ENCODE results near the gene NLRP10. TPM values are rescaled to one million over a fixed set of nuclear protein-coding genes. Genes with fewer than 3 reads are reported as not detected.
A peak's percentile ranks its signal among the peaks of the same experiment; 100 is the strongest.
"Not testable (repeated sequence)": the region's sequence is repeated elsewhere in the genome, so short reads cannot be mapped to it uniquely, and the experiment has no call there.

The NLRP10 gene
- total RNA-seq, 2 experiments from 2014 or later, result not detected

DNA sequence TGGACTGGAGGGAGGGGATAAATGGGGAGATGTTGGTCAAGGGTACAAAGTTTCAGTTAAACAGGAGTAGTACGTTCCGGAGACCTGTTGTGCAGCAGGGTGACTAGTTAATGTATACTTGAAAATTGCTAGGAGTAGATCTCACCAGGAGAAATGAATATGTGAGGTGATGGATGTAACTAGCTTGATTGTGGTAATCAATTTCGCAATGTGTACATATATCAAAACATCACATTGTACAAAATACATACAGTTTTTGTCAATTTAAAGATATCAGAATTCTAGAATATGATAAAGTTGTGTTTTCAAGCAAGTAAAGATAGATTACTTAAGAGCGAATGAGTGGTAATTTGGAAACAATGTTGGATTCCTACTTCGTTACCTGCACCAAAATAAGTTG is 35.1 kb upstream of the NLRP10 start:
- CTCF ChIA-PET, result interaction anchor here (1.2 kb wide), 1 partner anchor 95 kb away, joined by 3 read pairs; no protein-coding TSS in a partner anchor
- H3K4me1 Mint-ChIP-seq (ENCODE audit: low read depth), result no peaks in the 10 kb centered on the region
- H3K27me3 Mint-ChIP-seq (ENCODE audit: low read depth), result no peaks in the 10 kb centered on the region
- H3K27ac Mint-ChIP-seq, result no peak overlapping the region
- H3K4me3 Mint-ChIP-seq, result no peak overlapping the region
- no peak for DNase-seq
- intact Hi-C loops (cut with micrococcal nuclease), result no loop called here
- no peaks in the 10 kb centered on the region for H3K9me3 Mint-ChIP-seq
- peaks cover 34% of the 10 kb centered on the region for H3K36me3 Mint-ChIP-seq (ENCODE audit: low read depth)

DNA sequence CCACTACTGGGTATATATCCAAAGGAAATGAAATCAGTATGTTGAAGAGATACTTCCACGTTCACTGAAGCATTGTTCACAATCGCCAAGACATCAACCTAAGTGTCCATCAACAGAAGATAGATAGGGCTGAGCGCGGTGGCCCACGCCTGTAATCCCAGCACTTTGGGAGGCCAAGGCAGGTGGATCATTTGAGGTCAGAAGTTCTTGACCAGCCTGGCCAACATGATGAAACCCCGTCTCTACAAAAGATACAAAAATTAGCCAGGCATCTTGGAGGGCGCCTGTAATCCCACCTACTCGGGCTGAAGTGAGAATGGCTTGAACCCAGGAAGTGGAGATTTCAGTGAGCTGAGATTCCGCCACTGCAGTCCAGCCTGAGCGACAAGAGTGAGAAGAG is 34.5 kb upstream of the NLRP10 start:
- Mint-ChIP-seq H3K4me3 (no peak overlapping the region), H3K27ac (no peak overlapping the region), H3K4me1 (ENCODE audit: low read depth) (no peaks in the 10 kb centered on the region), H3K9me3 (no peaks in the 10 kb centered on the region), H3K27me3 (ENCODE audit: low read depth) (no peaks in the 10 kb centered on the region), H3K36me3 (ENCODE audit: low read depth) (peaks cover 39% of the 10 kb centered on the region)
- no peak for DNase-seq
- intact Hi-C loops (cut with micrococcal nuclease), result no loop called here
- CTCF ChIA-PET, result interaction anchor here (1.2 kb wide), 1 partner anchor 96 kb away, joined by 3 read pairs; no protein-coding TSS in a partner anchor

GRCh38 chr11:7994581-7995278 is 29.5 kb upstream of the NLRP10 start:
- no peaks in the 10 kb centered on the region for H3K27me3 Mint-ChIP-seq (ENCODE audit: low read depth)
- DNase-seq, result no peak
- intact Hi-C loops (cut with micrococcal nuclease), result no loop called here
- H3K9me3 Mint-ChIP-seq, result no peaks in the 10 kb centered on the region
- peaks cover 14% of the 10 kb centered on the region for H3K4me1 Mint-ChIP-seq (ENCODE audit: low read depth)
- H3K27ac Mint-ChIP-seq, result no peak overlapping the region
- CTCF ChIA-PET, result no interaction called here
- H3K4me3 Mint-ChIP-seq, result no peak overlapping the region
- peaks cover 65% of the 10 kb centered on the region for H3K36me3 Mint-ChIP-seq (ENCODE audit: low read depth)

DNA sequence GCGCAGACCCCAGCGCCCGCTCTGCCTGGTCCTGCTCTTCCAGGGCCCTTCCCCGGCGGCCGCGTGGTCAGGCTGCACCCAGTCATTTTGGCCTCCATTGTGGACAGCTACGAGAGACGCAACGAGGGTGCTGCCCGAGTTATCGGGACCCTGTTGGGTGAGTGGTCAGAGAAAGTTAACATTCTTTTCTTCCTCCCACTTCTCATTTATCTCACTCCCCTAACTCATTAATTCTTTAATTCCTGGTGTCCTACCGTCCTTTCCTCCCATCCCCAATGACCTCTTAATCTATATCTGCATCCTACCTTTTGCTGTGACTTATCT is 22.3 kb upstream of the NLRP10 start:
- not testable (repeated sequence) for DNase-seq; H3K9me3 Mint-ChIP-seq; H3K27me3 Mint-ChIP-seq (ENCODE audit: low read depth)
- Mint-ChIP-seq H3K36me3 (ENCODE audit: low read depth) (peaks cover 19% of the 10 kb centered on the region), H3K4me1 (ENCODE audit: low read depth) (peaks cover 37% of the 10 kb centered on the region), H3K27ac (peak overlapping the region; percentile 47), H3K4me3 (peak overlapping the region; percentile 88)
- CTCF ChIA-PET, result interaction anchor here (0.6 to 2.4 kb wide), 15 partner anchors 8 to 177 kb away, joined by 3 to 71 read pairs (median 5); no protein-coding TSS in a partner anchor
- intact Hi-C loops (cut with micrococcal nuclease), result loop anchor here (1.0 to 10.0 kb wide), 10 partner anchors 31 to 1753 kb away; partner anchors contain the start of genes CNGA4, CYB5R2, FHIP1B and PPFIBP2

GRCh38 chr11:7986768-7987559 is 21.7 kb upstream of the NLRP10 start, which contains the start of gene EIF3F:
Gene EIF3F, plus strand, starts transcription at chr11:7987337. Its CDS starts 16 bp downstream, at chr11:7987353.
- Mint-ChIP-seq H3K27ac (peak within 1 kb of the TSS; percentile 92), H3K9me3 (no peaks in the 10 kb centered on the region), H3K27me3 (ENCODE audit: low read depth) (no peaks in the 10 kb centered on the region), H3K4me3 (peak within 1 kb of the TSS; percentile 88), H3K4me1 (ENCODE audit: low read depth) (peaks cover 37% of the 10 kb centered on the region), H3K36me3 (ENCODE audit: low read depth) (peaks cover 14% of the 10 kb centered on the region)
- DNase-seq, result peak; percentile 94
- CTCF ChIA-PET, result interaction anchor here (0.6 to 2.4 kb wide), 21 partner anchors 9 to 925 kb away, joined by 3 to 71 read pairs (median 4); no protein-coding TSS in a partner anchor
- intact Hi-C loops (cut with micrococcal nuclease), result loop anchor here (1.0 to 10.0 kb wide), 10 partner anchors 32 to 1752 kb away; partner anchors contain the start of genes CNGA4, CYB5R2, FHIP1B and PPFIBP2

- DNase-seq, result no peak
- CTCF ChIA-PET, result interaction anchor here (2.8 kb wide), 1 partner anchor 91 kb away, joined by 14 read pairs; no protein-coding TSS in a partner anchor
- intact Hi-C loops (cut with micrococcal nuclease), result loop anchor here (10.0 kb wide), 2 partner anchors 309 to 1749 kb away; partner anchors contain the start of genes CNGA4, CYB5R2 and FHIP1B
- H3K36me3 Mint-ChIP-seq (ENCODE audit: low read depth), result peaks cover 3% of the 10 kb centered on the region
- H3K4me3 Mint-ChIP-seq, result no peak overlapping the region
- H3K9me3 Mint-ChIP-seq, result no peaks in the 10 kb centered on the region
- H3K27me3 Mint-ChIP-seq (ENCODE audit: low read depth), result no peaks in the 10 kb centered on the region
- no peak overlapping the region for H3K27ac Mint-ChIP-seq
- H3K4me1 Mint-ChIP-seq (ENCODE audit: low read depth), result peaks cover 16% of the 10 kb centered on the region
These were observed 18.8 kb upstream of the NLRP10 start for GRCh38 chr11:7983832-7984590.

DNA sequence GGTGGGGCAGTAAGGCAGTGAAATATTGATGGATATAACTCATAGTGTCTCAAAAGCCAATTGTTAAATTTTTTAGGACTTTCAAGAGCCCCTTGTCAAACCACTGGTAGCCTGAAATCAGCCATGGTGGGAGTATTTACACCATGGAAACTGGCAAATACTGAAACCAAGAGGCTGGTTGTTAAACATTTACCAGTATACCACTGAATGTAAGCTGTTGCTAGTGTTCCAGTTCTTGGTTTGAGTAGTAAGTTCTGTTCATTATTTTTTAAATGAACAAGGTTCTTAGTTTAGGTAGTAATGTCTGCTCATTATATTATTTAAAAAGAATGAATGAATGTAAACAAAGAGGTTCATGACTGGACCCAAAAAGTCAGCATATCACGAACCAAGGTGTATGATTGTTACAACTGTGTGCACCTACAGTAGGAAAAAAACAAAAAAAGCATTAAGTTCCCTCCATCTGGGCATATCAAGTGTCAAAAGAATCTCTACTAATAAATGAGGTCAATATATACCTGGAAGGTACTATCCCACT is 17.4 kb upstream of the NLRP10 start:
- H3K4me1 Mint-ChIP-seq (ENCODE audit: low read depth), result peaks cover 6% of the 10 kb centered on the region
- CTCF ChIA-PET, result interaction anchor here (2.8 kb wide), 1 partner anchor 90 kb away, joined by 14 read pairs; no protein-coding TSS in a partner anchor
- intact Hi-C loops (cut with micrococcal nuclease), result loop anchor here (10.0 kb wide), 2 partner anchors 308 to 1748 kb away; partner anchors contain the start of genes CNGA4, CYB5R2 and FHIP1B

DNA sequence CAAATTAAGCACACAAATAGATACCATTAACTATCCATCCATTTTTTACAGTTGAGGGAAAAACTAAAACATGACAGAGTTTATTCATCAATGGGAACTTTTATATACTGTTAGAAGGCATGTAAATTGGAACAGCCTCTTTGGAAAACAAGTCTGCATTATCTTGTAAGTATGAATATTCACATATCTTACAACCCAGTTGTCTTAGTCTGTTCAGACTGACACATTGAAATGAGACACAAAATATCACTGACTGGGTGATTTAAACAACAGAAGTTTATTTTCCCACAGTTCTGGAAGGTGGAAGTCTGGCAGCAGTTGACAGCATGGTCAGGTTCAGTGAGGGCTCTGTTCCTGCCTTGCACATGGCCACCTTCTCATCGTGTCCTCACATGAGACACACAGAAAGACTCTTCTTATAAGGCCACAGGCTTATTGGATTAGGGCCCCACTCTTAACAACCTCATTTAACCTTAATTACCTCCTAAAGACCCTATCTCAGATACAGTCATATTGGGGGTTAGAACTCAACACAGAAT is 16.4 kb upstream of the NLRP10 start:
- H3K4me3 Mint-ChIP-seq, result no peak overlapping the region
- peaks cover 4% of the 10 kb centered on the region for H3K4me1 Mint-ChIP-seq (ENCODE audit: low read depth)
- no peak overlapping the region for H3K27ac Mint-ChIP-seq
- CTCF ChIA-PET, result interaction anchor here (2.8 kb wide), 1 partner anchor 89 kb away, joined by 14 read pairs; no protein-coding TSS in a partner anchor
- H3K27me3 Mint-ChIP-seq (ENCODE audit: low read depth), result no peaks in the 10 kb centered on the region
- H3K36me3 Mint-ChIP-seq (ENCODE audit: low read depth), result no peaks in the 10 kb centered on the region
- no peaks in the 10 kb centered on the region for H3K9me3 Mint-ChIP-seq
- intact Hi-C loops (cut with micrococcal nuclease), result loop anchor here (10.0 kb wide), 2 partner anchors 307 to 1747 kb away; partner anchors contain the start of genes CNGA4, CYB5R2 and FHIP1B
- no peak for DNase-seq

More for the DNA sequence above, 17.4 kb upstream of the NLRP10 start:
- Mint-ChIP-seq H3K27ac (no peak overlapping the region), H3K27me3 (ENCODE audit: low read depth) (no peaks in the 10 kb centered on the region), H3K36me3 (ENCODE audit: low read depth) (no peaks in the 10 kb centered on the region), H3K9me3 (no peaks in the 10 kb centered on the region), H3K4me3 (no peak overlapping the region)
- DNase-seq, result no peak

DNA sequence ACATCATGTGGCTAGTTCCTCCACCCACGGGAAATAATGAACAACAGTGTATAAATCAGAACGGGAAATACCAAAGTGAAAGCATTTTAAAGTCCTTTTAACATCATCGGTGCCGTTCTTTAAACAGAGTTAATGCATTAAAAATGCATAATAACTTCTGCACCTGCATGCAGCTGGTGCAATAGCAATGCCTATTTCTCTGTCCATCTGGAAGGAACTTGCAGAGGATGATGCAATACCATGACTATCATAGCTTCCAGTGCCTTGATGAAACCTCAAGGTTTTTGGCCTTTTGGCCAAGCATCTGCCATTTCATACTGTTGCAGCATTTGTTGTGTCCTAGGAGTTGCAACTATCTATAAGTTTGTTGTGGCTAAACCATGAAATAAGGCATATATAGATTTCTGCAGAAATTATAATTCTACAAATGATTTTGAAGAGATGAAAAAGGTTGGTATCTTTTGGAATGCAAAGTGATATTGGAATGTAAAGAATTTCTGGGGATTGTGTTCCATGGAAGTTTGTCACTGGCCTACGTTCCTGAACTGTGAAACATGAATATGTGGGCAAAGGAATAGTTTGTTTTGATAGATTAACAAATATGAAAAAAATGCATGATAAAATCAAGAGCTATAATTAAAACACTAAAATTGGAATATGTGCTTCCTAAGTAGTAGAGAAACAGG is 12.1 kb upstream of the NLRP10 start:
- peaks cover 4% of the 10 kb centered on the region for H3K27me3 Mint-ChIP-seq (ENCODE audit: low read depth)
- DNase-seq, result no peak
- no peaks in the 10 kb centered on the region for H3K36me3 Mint-ChIP-seq (ENCODE audit: low read depth)
- H3K9me3 Mint-ChIP-seq, result no peaks in the 10 kb centered on the region
- H3K4me3 Mint-ChIP-seq, result no peak overlapping the region
- no peak overlapping the region for H3K27ac Mint-ChIP-seq
- intact Hi-C loops (cut with micrococcal nuclease), result no loop called here
- no peaks in the 10 kb centered on the region for H3K4me1 Mint-ChIP-seq (ENCODE audit: low read depth)
- CTCF ChIA-PET, result no interaction called here

DNA sequence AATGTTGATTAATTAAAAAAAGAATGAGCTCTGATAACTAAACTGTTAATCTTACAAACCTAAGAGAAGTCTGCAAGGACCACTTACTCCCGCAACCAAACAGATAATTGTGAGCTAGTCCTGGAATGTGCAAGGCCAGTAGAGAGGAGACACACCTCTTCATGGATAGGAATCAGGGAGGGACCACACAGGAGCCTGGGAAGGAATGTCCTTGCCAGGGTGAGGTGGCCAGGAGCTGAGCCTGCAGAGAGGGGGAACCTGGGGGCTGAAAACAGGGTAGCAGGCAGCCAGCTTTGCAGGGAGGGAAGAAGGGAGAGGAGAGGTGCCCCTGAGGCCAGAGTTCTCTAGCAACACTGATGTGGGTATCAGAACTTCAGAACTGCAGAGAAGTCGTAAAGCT is 9.4 kb upstream of the NLRP10 start:
- CTCF ChIA-PET, result interaction anchor here (1.1 to 1.6 kb wide), 2 partner anchors 12 to 82 kb away, joined by 4 to 7 read pairs; partner anchors contain the start of gene EIF3F
- Mint-ChIP-seq H3K4me1 (ENCODE audit: low read depth) (no peaks in the 10 kb centered on the region), H3K4me3 (no peak overlapping the region), H3K36me3 (ENCODE audit: low read depth) (no peaks in the 10 kb centered on the region), H3K9me3 (no peaks in the 10 kb centered on the region), H3K27ac (no peak overlapping the region), H3K27me3 (ENCODE audit: low read depth) (peaks cover 4% of the 10 kb centered on the region)
- DNase-seq, result no peak
- intact Hi-C loops (cut with micrococcal nuclease), result no loop called here

DNA sequence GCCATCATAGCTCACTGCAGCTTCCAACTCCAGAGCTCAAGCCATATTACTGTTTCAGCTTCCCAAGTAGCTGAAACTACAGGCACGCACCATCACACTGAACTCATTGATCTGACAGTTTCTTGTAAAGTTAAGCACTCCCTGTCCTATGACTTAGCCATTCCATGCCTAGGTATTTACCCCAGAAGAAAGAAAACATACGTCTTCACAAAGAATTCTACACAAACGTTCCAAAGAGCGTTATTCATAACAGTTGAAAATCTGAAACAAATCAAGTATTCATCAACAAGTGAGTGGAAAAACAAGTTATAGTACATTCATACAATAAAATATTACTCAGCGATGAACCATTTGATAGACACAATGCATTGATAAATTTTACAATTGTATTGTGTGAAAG is 7.8 kb upstream of the NLRP10 start:
- no peaks in the 10 kb centered on the region for H3K4me1 Mint-ChIP-seq (ENCODE audit: low read depth)
- CTCF ChIA-PET, result interaction anchor here (0.6 kb wide), 1 partner anchor 482 kb away, joined by 3 read pairs; no protein-coding TSS in a partner anchor
- no peaks in the 10 kb centered on the region for H3K9me3 Mint-ChIP-seq
- H3K4me3 Mint-ChIP-seq, result no peak overlapping the region
- no peaks in the 10 kb centered on the region for H3K36me3 Mint-ChIP-seq (ENCODE audit: low read depth)
- intact Hi-C loops (cut with micrococcal nuclease), result no loop called here
- no peak overlapping the region for H3K27ac Mint-ChIP-seq
- H3K27me3 Mint-ChIP-seq (ENCODE audit: low read depth), result peaks cover 6% of the 10 kb centered on the region
- DNase-seq, result no peak

All from activated naive CD4-positive, alpha-beta T cell treated with anti-CD3 and anti-CD28 coated beads for 36 hours (primary cell).